H9 (cell line): Measurements from ENCODE around the gene VEGFD. TPM values are rescaled to one million over a fixed set of nuclear protein-coding genes. Genes with fewer than 3 reads are reported as not detected.

Experiments
- DNase-seq: peaks from one replicate; pipeline ENCODE4 v3.0.0-alpha.2; 2017
- H2AFZ ChIP-seq: one replicate; pipeline ENCODE4 v1.6.1; 2013; ENCODE audit warnings: mild to moderate bottlenecking, low read length, control low read depth, moderate library complexity
- H2AK5ac ChIP-seq: 2 replicates; pipeline ENCODE4 v1.6.1; 2013; ENCODE audit warnings: low read length, control low read depth, mixed read lengths; ENCODE audit not compliant: insufficient read length
- H2BK120ac ChIP-seq: one replicate; pipeline ENCODE4 v1.6.1; 2013; ENCODE audit warnings: low read depth, mild to moderate bottlenecking, low read length, control low read depth, inconsistent platforms; ENCODE audit not compliant: poor library complexity, severe bottlenecking
- H2BK12ac ChIP-seq: 2 replicates; pipeline ENCODE4 v1.6.1; 2013; ENCODE audit warnings: low read length, control low read depth, mixed read lengths, low read depth; ENCODE audit not compliant: insufficient read length
- H2BK15ac ChIP-seq: 2 replicates; pipeline ENCODE4 v1.6.1; 2013; ENCODE audit warnings: low read depth, low read length, control low read depth
- H2BK20ac ChIP-seq: one replicate; pipeline ENCODE4 v1.6.1; 2013; ENCODE audit warnings: low read depth, mild to moderate bottlenecking, low read length, control low read depth, inconsistent platforms; ENCODE audit not compliant: poor library complexity, severe bottlenecking
- H2BK5ac ChIP-seq: 2 replicates; pipeline ENCODE4 v1.6.1; 2013; ENCODE audit warnings: low read length, control low read depth, mixed read lengths; ENCODE audit not compliant: insufficient read length
- H3K14ac ChIP-seq: 2 replicates; pipeline ENCODE4 v1.6.1; 2013; ENCODE audit warnings: low read length, control low read depth; ENCODE audit not compliant: insufficient read depth
- H3K18ac ChIP-seq: 2 replicates; pipeline ENCODE4 v1.6.1; 2013; ENCODE audit warnings: low read depth, mild to moderate bottlenecking, mixed read lengths, low read length, control low read depth; ENCODE audit not compliant: insufficient read length
- H3K23ac ChIP-seq: 2 replicates; pipeline ENCODE4 v1.6.1; 2013; ENCODE audit warnings: low read length, control low read depth, mixed read lengths, low read depth; ENCODE audit not compliant: insufficient read length
- H3K23me2 ChIP-seq: 2 replicates; pipeline ENCODE4 v1.6.1; 2013; ENCODE audit warnings: low read depth, mild to moderate bottlenecking, mixed read lengths, low read length, control low read depth; ENCODE audit not compliant: insufficient read length, poor library complexity, severe bottlenecking
- H3K27ac ChIP-seq: 2 replicates; pipeline ENCODE4 v1.5.1; 2013; ENCODE audit warnings: low read length, control low read depth, mixed read lengths, low read depth; ENCODE audit not compliant: insufficient read length
- H3K27me3 ChIP-seq: 2 replicates; pipeline ENCODE4 v1.6.1; 2013; ENCODE audit warnings: low read length, control low read depth, inconsistent platforms; ENCODE audit not compliant: insufficient read depth
- H3K4ac ChIP-seq: 2 replicates; pipeline ENCODE4 v1.6.1; 2013; ENCODE audit warnings: low read depth, mild to moderate bottlenecking, control low read depth, inconsistent platforms, low read length, moderate library complexity
- H3K4me1 ChIP-seq: 2 replicates; pipeline ENCODE4 v1.6.1; 2013; ENCODE audit warnings: low read length, control low read depth, inconsistent platforms; ENCODE audit not compliant: insufficient read depth
- H3K4me2 ChIP-seq: 2 replicates; pipeline ENCODE4 v1.6.1; 2013; ENCODE audit warnings: low read length, control low read depth, mixed read lengths; ENCODE audit not compliant: insufficient read length, insufficient read depth
- H3K56ac ChIP-seq: 2 replicates; pipeline ENCODE4 v1.6.1; 2013; ENCODE audit warnings: low read depth, mild to moderate bottlenecking, mixed read lengths, low read length, control low read depth; ENCODE audit not compliant: insufficient read length
- H3K79me1 ChIP-seq: 2 replicates; pipeline ENCODE4 v1.6.1; 2013; ENCODE audit warnings: low read depth, mild to moderate bottlenecking, moderate library complexity, low read length, control low read depth, inconsistent platforms; ENCODE audit not compliant: insufficient read depth, poor library complexity, severe bottlenecking
- H3K79me2 ChIP-seq: 2 replicates; pipeline ENCODE4 v1.6.1; 2013; ENCODE audit warnings: low read length, control low read depth, inconsistent platforms; ENCODE audit not compliant: insufficient read depth
- H3K9ac ChIP-seq: 2 replicates; pipeline ENCODE4 v1.6.1; 2013; ENCODE audit warnings: low read length, control low read depth, mixed read lengths; ENCODE audit not compliant: insufficient read length; ENCODE audit errors: extremely low read depth
- H3K9me3 ChIP-seq: one replicate; pipeline ENCODE4 v1.6.1; 2013; ENCODE audit warnings: low read depth, low read length, inconsistent platforms; ENCODE audit not compliant: control insufficient read depth
- H3T11ph ChIP-seq: one replicate; pipeline ENCODE4 v1.6.1; 2013; ENCODE audit warnings: mild to moderate bottlenecking, low read length, control low read depth, inconsistent platforms
- H4K20me1 ChIP-seq: one replicate; pipeline ENCODE4 v1.6.1; 2013; ENCODE audit not compliant: control insufficient read depth, insufficient read length, insufficient read depth
- H4K5ac ChIP-seq: 2 replicates; pipeline ENCODE4 v1.6.1; 2013; ENCODE audit warnings: low read depth, mild to moderate bottlenecking, mixed read lengths, low read length, control low read depth; ENCODE audit not compliant: insufficient read length
- H4K8ac ChIP-seq: replicated peaks from 2 replicates; pipeline ENCODE4 v1.6.1; 2013; ENCODE audit warnings: low read length, control low read depth, mixed read lengths, low read depth; ENCODE audit not compliant: insufficient read length
- H4K91ac ChIP-seq: 2 replicates; pipeline ENCODE4 v1.6.1; 2013; ENCODE audit warnings: low read depth, mild to moderate bottlenecking, moderate library complexity, mixed read lengths, low read length, control low read depth; ENCODE audit not compliant: insufficient read length
- H3K27ac Mint-ChIP-seq, 3 experiments: 2 replicates in 2 of 3; 3 replicates in 1 of 3; pipeline ENCODE4 v1.8.0; 2020 to 2021; ENCODE audit warnings: mixed read lengths in 3 of 3, mild to moderate bottlenecking in 1 of 3, moderate library complexity in 1 of 3
- H3K27me3 Mint-ChIP-seq: 2 replicates; pipeline ENCODE4 v1.8.0; 2021; ENCODE audit warnings: low read depth, mild to moderate bottlenecking, moderate library complexity, mixed read lengths
- H3K36me3 Mint-ChIP-seq, 3 experiments: 2 replicates in 2 of 3; 3 replicates in 1 of 3; pipeline ENCODE4 v1.8.0; 2020 to 2021; ENCODE audit warnings: low read depth in 3 of 3, mixed read lengths in 3 of 3; ENCODE audit not compliant: insufficient read depth in 1 of 3
- H3K4me1 Mint-ChIP-seq, 2 experiments: 2 replicates each; pipeline ENCODE4 v1.8.0; 2020; ENCODE audit warnings: mixed read lengths in 2 of 2
- H3K4me3 Mint-ChIP-seq, 2 experiments: 2 replicates in 1 of 2; 3 replicates in 1 of 2; pipeline ENCODE4 v1.8.0; 2020 to 2021; ENCODE audit warnings: mild to moderate bottlenecking in 2 of 2, mixed read lengths in 2 of 2, moderate library complexity in 1 of 2
- H3K9me3 Mint-ChIP-seq, 2 experiments: 2 replicates in 1 of 2; 3 replicates in 1 of 2; pipeline ENCODE4 v1.8.0; 2020; ENCODE audit warnings: mild to moderate bottlenecking in 2 of 2, mixed read lengths in 2 of 2, moderate library complexity in 1 of 2
- WGBS: extraction: QIAGEN DNeasy Blood & Tissue Kit; methylation state at CpG from one replicate; pipeline ENCODE4 v1.1.7; 2013; ENCODE audit warnings: missing lambda C conversion rate, low lambda C conversion rate, mixed read lengths; ENCODE audit not compliant: insufficient read length; ENCODE audit errors: extremely low coverage; 5-methylcytosine and 5-hydroxymethylcytosine counted together
- total RNA-seq: library from RNA; stranded (reverse); gene quantifications from 2 replicates; pipeline ENCODE4 v1.2.1, GENCODE V29; 2021
- TF ChIP-seq, protein P1 (sequence below): fragments of 200-600 bp; sonication (generic); conservative IDR thresholded peaks from 3 replicates; pipeline ENCODE4 v1.8.0; 2021; ENCODE audit warnings: antibody characterized with exemption, mild to moderate bottlenecking

Gene VEGFD
- total RNA-seq, 1 experiment from 2014 or later = 0.11 TPM

DNA sequence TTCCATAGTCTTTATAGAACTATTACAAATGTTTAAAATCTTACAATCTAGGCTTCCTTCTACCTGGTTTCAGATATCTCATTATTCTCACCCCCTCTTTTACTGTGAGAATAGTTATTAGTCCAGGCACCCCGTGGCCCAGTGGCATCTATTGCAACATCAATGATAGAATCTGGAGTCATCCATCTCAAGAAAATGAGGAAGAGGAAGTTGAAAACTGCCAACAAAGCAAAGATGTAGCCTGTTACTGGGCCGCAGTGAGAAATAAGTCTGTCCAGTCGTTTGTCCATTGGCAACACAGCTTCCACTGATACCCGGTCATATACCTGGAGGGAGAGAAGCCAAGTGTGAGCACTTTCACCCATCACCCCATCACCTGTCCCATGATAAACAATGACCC lies 62.8 kb downstream of the VEGFD start:
- Histone ChIP-seq H3K23ac (no peak overlapping the region), H2AK5ac (no peak overlapping the region), H3K79me1 (no peaks in the 10 kb centered on the region), H3K9ac (no peak overlapping the region), H4K8ac (no peak overlapping the region), H3K56ac (no peak overlapping the region), H2AFZ (no peak overlapping the region), H3K79me2 (no peaks in the 10 kb centered on the region), H3K4ac (no peak overlapping the region), H3K4me2 (no peak overlapping the region), H3T11ph (no peak overlapping the region), H3K27ac (no peak overlapping the region), H2BK120ac (no peak overlapping the region), H2BK12ac (no peak overlapping the region), H3K23me2 (no peaks in the 10 kb centered on the region), H4K5ac (no peak overlapping the region), H3K4me1 (no peaks in the 10 kb centered on the region), H2BK20ac (no peak overlapping the region), H4K20me1 (no peaks in the 10 kb centered on the region), H4K91ac (no peak overlapping the region), H3K18ac (no peak overlapping the region), H2BK15ac (no peak overlapping the region), H2BK5ac (no peak overlapping the region), H3K14ac (no peak overlapping the region), H3K9me3 (no peaks in the 10 kb centered on the region), H3K27me3 (no peaks in the 10 kb centered on the region)
- Mint-ChIP-seq H3K4me1 (no peaks in the 10 kb centered on the region), H3K27me3 (no peaks in the 10 kb centered on the region), H3K36me3 (peaks cover 0 to 42% (median 27%) of the 10 kb centered on the region in 3 experiments; a peak in 5 of 7 replicates), H3K9me3 (peaks cover 0 to 7% of the 10 kb centered on the region in 2 experiments; a peak in 1 of 5 replicates), H3K27ac (no peak overlapping the region), H3K4me3 (no peak overlapping the region)
- TF ChIP-seq, protein P1, sequence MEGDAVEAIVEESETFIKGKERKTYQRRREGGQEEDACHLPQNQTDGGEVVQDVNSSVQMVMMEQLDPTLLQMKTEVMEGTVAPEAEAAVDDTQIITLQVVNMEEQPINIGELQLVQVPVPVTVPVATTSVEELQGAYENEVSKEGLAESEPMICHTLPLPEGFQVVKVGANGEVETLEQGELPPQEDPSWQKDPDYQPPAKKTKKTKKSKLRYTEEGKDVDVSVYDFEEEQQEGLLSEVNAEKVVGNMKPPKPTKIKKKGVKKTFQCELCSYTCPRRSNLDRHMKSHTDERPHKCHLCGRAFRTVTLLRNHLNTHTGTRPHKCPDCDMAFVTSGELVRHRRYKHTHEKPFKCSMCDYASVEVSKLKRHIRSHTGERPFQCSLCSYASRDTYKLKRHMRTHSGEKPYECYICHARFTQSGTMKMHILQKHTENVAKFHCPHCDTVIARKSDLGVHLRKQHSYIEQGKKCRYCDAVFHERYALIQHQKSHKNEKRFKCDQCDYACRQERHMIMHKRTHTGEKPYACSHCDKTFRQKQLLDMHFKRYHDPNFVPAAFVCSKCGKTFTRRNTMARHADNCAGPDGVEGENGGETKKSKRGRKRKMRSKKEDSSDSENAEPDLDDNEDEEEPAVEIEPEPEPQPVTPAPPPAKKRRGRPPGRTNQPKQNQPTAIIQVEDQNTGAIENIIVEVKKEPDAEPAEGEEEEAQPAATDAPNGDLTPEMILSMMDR = no peak
- no peak for DNase-seq
- no CpG with 5 or more reads among the region's 4 CpGs for WGBS
